GM12875 (cell line): ENCODE data around the gene SMIM36.

Source experiments
- H3K4me3 ChIP-seq: one replicate; pipeline ENCODE4 v1.5.1; 2011; ENCODE audit warnings: low read depth, low read length, control low read depth
- CTCF ChIP-seq: IDR thresholded peaks from 2 replicates; pipeline ENCODE4 v1.5.1; 2011; ENCODE audit warnings: low read depth, mild to moderate bottlenecking, control low read depth, inconsistent platforms, low read length, moderate library complexity, borderline replicate concordance; ENCODE audit not compliant: insufficient read depth

SMIM36 gene

DNA sequence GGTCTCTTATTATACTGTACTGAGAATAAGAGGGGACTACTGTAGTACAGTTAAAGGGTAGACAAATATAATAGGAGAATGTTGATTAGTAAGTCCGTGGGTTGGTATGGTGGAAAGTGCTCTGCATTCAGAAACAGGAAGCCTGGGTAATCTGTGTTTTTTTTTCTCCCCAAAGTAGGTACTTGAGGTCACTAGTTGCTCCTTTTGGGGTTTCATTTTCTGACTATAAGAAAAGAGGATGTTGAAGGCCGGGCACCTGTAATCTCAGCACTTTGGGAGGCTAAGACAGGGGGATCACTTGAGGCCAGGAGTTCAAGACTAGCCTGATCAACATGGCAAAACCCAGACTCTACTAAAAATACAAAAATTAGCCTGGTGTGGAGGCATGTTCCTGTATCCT is 47.7 kb downstream of the SMIM36 start:
- no peak for TF ChIP-seq CTCF
- H3K4me3 ChIP-seq: no peak overlapping the region

GRCh38 chr17:55462711-55463110 is 48.5 kb downstream of the SMIM36 start:
- H3K4me3 ChIP-seq: no peak overlapping the region
- TF ChIP-seq CTCF: no peak

DNA sequence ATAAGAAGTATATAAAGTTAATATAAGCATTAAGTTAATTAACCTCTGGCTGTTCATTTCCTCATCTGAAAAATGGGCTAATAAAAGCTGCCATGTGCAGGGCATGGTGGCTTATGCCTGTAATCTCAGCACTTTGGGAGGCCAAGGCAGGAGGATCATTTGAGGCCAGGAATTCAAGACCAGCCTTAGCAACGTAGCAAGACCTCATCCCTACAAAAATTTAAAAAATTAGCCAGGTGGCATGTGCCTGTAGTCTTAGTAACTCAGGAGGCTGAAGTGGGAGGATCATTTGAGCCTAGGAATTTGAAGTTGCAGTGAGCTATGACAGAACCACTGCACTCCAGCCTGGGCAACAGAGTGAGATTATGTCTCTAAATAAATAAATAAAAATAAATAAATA is 49.0 kb downstream of the SMIM36 start:
- no peak for TF ChIP-seq CTCF
- no peak overlapping the region for H3K4me3 ChIP-seq

DNA sequence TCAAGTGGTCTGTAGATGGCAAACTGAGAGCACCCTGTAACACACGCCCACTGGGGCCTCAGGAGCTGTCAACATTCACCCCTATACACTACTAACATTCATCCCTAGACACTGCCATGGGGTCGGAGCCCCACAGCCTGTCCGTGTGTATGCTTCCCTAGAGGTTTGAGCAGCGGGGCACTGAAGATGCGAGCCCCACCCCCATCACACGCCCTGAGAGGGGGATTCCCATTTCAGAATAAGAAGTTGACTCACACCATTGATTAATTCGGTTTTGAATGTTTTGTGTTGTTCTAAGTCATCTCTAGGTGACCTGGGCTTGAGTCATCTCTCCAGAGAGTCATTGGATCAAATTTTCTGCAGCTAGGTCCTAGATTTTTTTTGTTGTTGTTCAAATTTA is 52.3 kb downstream of the SMIM36 start:
- no peak for TF ChIP-seq CTCF

GRCh38 chr17:55458287-55458900 is 52.9 kb downstream of the SMIM36 start:
- no peak overlapping the region for H3K4me3 ChIP-seq
- TF ChIP-seq CTCF: no peak

More for the DNA sequence above, 52.3 kb downstream of the SMIM36 start:
- H3K4me3 ChIP-seq: no peak overlapping the region

DNA sequence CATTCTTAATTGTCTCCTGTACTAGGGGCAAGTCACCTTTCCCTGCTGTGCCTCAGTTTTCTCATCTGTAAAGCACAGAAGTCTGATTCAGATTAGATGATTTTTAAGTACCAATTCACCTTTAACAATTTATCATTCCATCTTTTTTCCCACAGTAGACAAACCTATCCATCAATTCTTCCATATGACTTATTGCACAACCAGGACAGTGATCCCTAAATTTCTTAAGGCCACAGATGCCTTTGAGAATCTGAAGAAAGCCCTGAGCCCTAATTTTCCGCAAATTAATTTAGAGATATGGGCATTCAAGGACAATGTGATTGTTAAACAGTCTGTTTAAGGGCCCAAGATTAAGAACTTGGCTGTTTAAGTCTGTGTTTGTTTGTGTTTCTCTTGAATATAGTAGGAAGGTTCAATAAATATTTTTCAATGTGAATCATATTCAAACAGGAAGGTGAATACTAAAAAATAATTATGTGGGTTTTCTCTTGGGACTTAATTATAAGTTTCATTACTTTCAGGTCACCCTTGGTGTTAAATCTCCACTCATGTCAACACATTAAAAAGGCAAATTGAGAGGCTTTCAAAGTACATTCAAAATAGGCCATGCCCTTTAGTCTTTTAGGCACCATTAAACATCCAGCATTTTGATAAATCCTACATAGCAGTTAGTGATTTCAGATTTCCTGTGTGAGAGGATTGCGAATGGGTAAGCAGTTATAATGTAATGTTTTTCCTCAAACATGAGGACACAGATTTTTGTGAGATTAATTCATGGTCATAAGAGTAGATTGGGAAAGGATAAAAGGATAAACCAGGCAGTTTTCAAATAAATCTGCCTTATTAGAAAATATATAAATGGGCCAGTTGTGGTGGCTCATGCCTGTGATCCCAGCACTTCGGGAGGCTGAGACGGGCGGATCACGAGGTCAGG is 54.7 kb downstream of the SMIM36 start:
- TF ChIP-seq CTCF: no peak
- H3K4me3 ChIP-seq: no peak overlapping the region

GRCh38 chr17:55454906-55455474 is 56.3 kb downstream of the SMIM36 start:
- H3K4me3 ChIP-seq: no peak overlapping the region
- no peak for TF ChIP-seq CTCF
